ENCODE results near the gene WDR37. TPM values are rescaled to one million over a fixed set of nuclear protein-coding genes. Genes with fewer than 3 reads are reported as not detected.

The WDR37 gene
- total RNA-seq, 1 experiment from 2014 or later = 20.6 TPM

DNA sequence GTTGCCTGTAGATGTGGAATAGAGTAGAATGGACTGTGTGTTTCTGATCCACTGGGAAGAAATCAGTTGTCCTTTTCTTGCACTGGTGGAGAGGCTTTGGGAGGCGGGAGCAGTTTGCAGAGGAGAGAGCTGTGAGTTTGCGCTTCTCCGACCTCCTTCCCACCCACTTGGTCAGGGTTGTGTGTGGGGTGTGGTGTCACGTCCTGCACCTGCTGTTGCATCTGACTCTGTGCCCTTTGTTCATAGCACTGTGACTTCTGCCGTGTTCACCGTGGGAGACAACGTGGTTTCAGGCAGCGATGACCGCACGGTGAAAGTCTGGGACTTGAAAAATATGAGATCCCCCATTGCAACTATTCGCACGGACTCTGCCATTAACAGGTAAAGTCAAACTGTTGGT lies 67.8 kb downstream of the WDR37 start:
- Histone ChIP-seq H3K4me3 (ENCODE audit: low read depth, low read length) (no peak overlapping the region), H3K9me3 (no peaks in the 10 kb centered on the region), H3K27me3 (replicated peaks; ENCODE audit: control insufficient read depth, insufficient read depth, low read length) (no peaks in the 10 kb centered on the region), H3K4me1 (no peaks in the 10 kb centered on the region), H3K36me3 (ENCODE audit: control insufficient read depth, insufficient read depth, low read length) (peaks cover under 1% of the 10 kb centered on the region)
- ChIA-PET CTCF (no interaction called here), POLR2A (no interaction called here)
- Mint-ChIP-seq H3K4me1 (ENCODE audit: low read depth, unreplicated experiment) (no peaks in the 10 kb centered on the region), H3K27me3 (ENCODE audit: insufficient read depth, unreplicated experiment) (no peaks in the 10 kb centered on the region), H3K36me3 (ENCODE audit: insufficient read depth, unreplicated experiment) (peaks cover 22% of the 10 kb centered on the region), H3K9me3 (ENCODE audit: unreplicated experiment) (no peaks in the 10 kb centered on the region), H3K4me3 (ENCODE audit: unreplicated experiment) (no peak overlapping the region), H3K27ac (ENCODE audit: unreplicated experiment) (no peak overlapping the region)
- no TSS peak for BruUV-seq (replicated peaks)
- intact Hi-C loops (cut with micrococcal nuclease; ENCODE audit: unreplicated experiment) = no loop called here
- DNase-seq = no peak
- TF ChIP-seq, protein P1, sequence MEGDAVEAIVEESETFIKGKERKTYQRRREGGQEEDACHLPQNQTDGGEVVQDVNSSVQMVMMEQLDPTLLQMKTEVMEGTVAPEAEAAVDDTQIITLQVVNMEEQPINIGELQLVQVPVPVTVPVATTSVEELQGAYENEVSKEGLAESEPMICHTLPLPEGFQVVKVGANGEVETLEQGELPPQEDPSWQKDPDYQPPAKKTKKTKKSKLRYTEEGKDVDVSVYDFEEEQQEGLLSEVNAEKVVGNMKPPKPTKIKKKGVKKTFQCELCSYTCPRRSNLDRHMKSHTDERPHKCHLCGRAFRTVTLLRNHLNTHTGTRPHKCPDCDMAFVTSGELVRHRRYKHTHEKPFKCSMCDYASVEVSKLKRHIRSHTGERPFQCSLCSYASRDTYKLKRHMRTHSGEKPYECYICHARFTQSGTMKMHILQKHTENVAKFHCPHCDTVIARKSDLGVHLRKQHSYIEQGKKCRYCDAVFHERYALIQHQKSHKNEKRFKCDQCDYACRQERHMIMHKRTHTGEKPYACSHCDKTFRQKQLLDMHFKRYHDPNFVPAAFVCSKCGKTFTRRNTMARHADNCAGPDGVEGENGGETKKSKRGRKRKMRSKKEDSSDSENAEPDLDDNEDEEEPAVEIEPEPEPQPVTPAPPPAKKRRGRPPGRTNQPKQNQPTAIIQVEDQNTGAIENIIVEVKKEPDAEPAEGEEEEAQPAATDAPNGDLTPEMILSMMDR (IDR thresholded peaks at IDR 0.05; ENCODE audit: insufficient read depth in 1 of 2, low read depth in 1 of 2, low read length in 1 of 2, severe bottlenecking in 1 of 2, unreplicated experiment in 1 of 2) = no peak

DNA sequence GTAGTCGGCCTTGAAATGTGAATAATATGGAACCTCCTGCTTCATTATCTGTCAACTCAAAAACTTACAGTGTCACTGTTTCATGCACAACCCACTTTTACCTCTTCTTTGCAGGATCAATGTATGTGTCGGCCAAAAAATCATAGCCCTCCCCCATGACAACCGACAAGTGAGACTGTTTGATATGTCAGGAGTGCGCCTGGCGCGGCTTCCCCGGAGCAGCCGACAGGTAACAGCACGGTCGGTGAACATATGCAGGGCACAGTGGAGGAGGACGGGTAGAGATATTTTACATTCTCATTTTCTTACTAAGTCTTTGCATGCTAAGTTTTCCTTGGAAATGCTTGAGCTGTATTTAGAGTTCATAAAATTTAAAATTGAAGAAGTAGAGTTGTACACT lies 68.6 kb downstream of the WDR37 start:
- intact Hi-C loops (cut with micrococcal nuclease; ENCODE audit: unreplicated experiment) = no loop called here

DNA sequence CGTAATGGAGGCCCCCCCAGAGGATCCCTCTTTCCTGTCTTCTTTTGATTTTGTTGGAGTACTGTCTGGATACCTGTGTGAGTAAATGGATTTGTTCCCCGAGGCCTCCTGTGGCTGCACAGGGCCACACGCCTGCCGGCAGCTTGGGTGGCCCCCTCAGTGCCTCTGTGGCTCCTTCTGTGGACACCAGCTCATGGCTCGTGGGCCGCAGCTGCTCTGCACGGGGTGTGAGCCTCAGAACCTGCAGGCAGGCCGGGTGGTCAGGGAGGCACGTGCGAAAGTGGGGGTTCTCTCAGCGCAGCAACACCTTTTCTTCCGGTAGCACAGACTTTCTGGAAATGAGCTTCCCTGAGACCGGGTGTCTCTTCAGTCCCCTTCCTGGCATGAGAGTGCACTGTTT lies 70.3 kb downstream of the WDR37 start:
- H3K27ac Mint-ChIP-seq (ENCODE audit: unreplicated experiment) = no peak overlapping the region
- Histone ChIP-seq H3K36me3 (ENCODE audit: control insufficient read depth, insufficient read depth, low read length) (peaks cover 2% of the 10 kb centered on the region), H3K4me1 (no peaks in the 10 kb centered on the region), H3K4me3 (ENCODE audit: low read depth, low read length) (no peak overlapping the region), H3K27me3 (replicated peaks; ENCODE audit: control insufficient read depth, insufficient read depth, low read length) (no peaks in the 10 kb centered on the region), H3K9me3 (no peaks in the 10 kb centered on the region)
- H3K4me1 Mint-ChIP-seq (ENCODE audit: low read depth, unreplicated experiment) = no peaks in the 10 kb centered on the region
- no peak overlapping the region for H3K4me3 Mint-ChIP-seq (ENCODE audit: unreplicated experiment)
- TF ChIP-seq, protein P1 (IDR thresholded peaks at IDR 0.05; ENCODE audit: insufficient read depth in 1 of 2, low read depth in 1 of 2, low read length in 1 of 2, severe bottlenecking in 1 of 2, unreplicated experiment in 1 of 2) = no peak
- intact Hi-C loops (cut with micrococcal nuclease; ENCODE audit: unreplicated experiment) = no loop called here
- CTCF ChIA-PET = no interaction called here
- DNase-seq = no peak
- H3K36me3 Mint-ChIP-seq (ENCODE audit: insufficient read depth, unreplicated experiment) = peaks cover 27% of the 10 kb centered on the region
- POLR2A ChIA-PET = no interaction called here
- no peaks in the 10 kb centered on the region for H3K27me3 Mint-ChIP-seq (ENCODE audit: insufficient read depth, unreplicated experiment)
- no peaks in the 10 kb centered on the region for H3K9me3 Mint-ChIP-seq (ENCODE audit: unreplicated experiment)
- no TSS peak for BruUV-seq (replicated peaks)

More for the DNA sequence above, 68.6 kb downstream of the WDR37 start:
- no peak overlapping the region for H3K4me3 ChIP-seq (ENCODE audit: low read depth, low read length)
- ChIA-PET POLR2A (no interaction called here), CTCF (no interaction called here)
- no peaks in the 10 kb centered on the region for H3K9me3 ChIP-seq
- DNase-seq = no peak
- Mint-ChIP-seq H3K4me1 (ENCODE audit: low read depth, unreplicated experiment) (no peaks in the 10 kb centered on the region), H3K9me3 (ENCODE audit: unreplicated experiment) (no peaks in the 10 kb centered on the region), H3K27ac (ENCODE audit: unreplicated experiment) (no peak overlapping the region), H3K4me3 (ENCODE audit: unreplicated experiment) (no peak overlapping the region), H3K27me3 (ENCODE audit: insufficient read depth, unreplicated experiment) (no peaks in the 10 kb centered on the region), H3K36me3 (ENCODE audit: insufficient read depth, unreplicated experiment) (peaks cover 23% of the 10 kb centered on the region)
- no peaks in the 10 kb centered on the region for H3K4me1 ChIP-seq
- H3K27me3 ChIP-seq (replicated peaks; ENCODE audit: control insufficient read depth, insufficient read depth, low read length) = no peaks in the 10 kb centered on the region
- BruUV-seq (replicated peaks) = no TSS peak
- H3K36me3 ChIP-seq (ENCODE audit: control insufficient read depth, insufficient read depth, low read length) = peaks cover 2% of the 10 kb centered on the region
- TF ChIP-seq, protein P1 (IDR thresholded peaks at IDR 0.05; ENCODE audit: insufficient read depth in 1 of 2, low read depth in 1 of 2, low read length in 1 of 2, severe bottlenecking in 1 of 2, unreplicated experiment in 1 of 2) = no peak
